Activated effector memory CD4-positive, alpha-beta T cell treated with anti-CD3 and anti-CD28 coated beads, Interleukin-2, amount 50 U/mL, for 16 hours (primary cell): ENCODE measurements around the gene FAM78A.
A peak's percentile ranks its signal among the peaks of the same experiment; 100 is the strongest.
"Not testable (repeated sequence)": the region's sequence is repeated elsewhere in the genome, so short reads cannot be mapped to it uniquely, and the experiment has no call there.

ENCODE experiments used
- DNase-seq: peaks from one replicate; pipeline ENCODE4 v3.0.0-alpha.2; 2020

The FAM78A gene

GRCh38 chr9:131236161-131236560, 40.1 kb downstream of the FAM78A start:
- DNase-seq = no peak

GRCh38 chr9:131235480-131235851, 40.8 kb downstream of the FAM78A start:
- no peak for DNase-seq

GRCh38 chr9:131234799-131235479, 41.4 kb downstream of the FAM78A start:
- DNase-seq = no peak

GRCh38 chr9:131233995-131234394, 42.3 kb downstream of the FAM78A start:
- peak; percentile 68 for DNase-seq

GRCh38 chr9:131233556-131233955, 42.8 kb downstream of the FAM78A start:
- DNase-seq = peak; percentile 69

GRCh38 chr9:131228988-131229387, 47.3 kb downstream of the FAM78A start:
- no peak for DNase-seq

- DNase-seq = no peak
Measured at GRCh38 chr9:131227959-131228460, 48.3 kb downstream of the FAM78A start.

GRCh38 chr9:131227112-131227958, 49.0 kb downstream of the FAM78A start:
- no peak for DNase-seq

- DNase-seq = no peak
Measured at GRCh38 chr9:131226226-131226625, 50.1 kb downstream of the FAM78A start.

GRCh38 chr9:131222460-131222859, 53.9 kb downstream of the FAM78A start:
- DNase-seq = no peak

- no peak for DNase-seq
Measured at GRCh38 chr9:131220485-131220884, 55.8 kb downstream of the FAM78A start.

GRCh38 chr9:131218370-131218769, 57.9 kb downstream of the FAM78A start:
- DNase-seq = no peak

GRCh38 chr9:131217331-131218031, 58.8 kb downstream of the FAM78A start:
- DNase-seq = no peak

- DNase-seq = no peak
Measured at GRCh38 chr9:131216806-131217205, 59.5 kb downstream of the FAM78A start.

GRCh38 chr9:131214876-131215275, 61.4 kb downstream of the FAM78A start:
- no peak for DNase-seq

GRCh38 chr9:131214286-131214856, 61.9 kb downstream of the FAM78A start:
- no peak for DNase-seq

- DNase-seq = not testable (repeated sequence)
Measured at GRCh38 chr9:131211920-131212319, 64.4 kb downstream of the FAM78A start.
